Measurements from ENCODE around the gene MAG.

DNA sequence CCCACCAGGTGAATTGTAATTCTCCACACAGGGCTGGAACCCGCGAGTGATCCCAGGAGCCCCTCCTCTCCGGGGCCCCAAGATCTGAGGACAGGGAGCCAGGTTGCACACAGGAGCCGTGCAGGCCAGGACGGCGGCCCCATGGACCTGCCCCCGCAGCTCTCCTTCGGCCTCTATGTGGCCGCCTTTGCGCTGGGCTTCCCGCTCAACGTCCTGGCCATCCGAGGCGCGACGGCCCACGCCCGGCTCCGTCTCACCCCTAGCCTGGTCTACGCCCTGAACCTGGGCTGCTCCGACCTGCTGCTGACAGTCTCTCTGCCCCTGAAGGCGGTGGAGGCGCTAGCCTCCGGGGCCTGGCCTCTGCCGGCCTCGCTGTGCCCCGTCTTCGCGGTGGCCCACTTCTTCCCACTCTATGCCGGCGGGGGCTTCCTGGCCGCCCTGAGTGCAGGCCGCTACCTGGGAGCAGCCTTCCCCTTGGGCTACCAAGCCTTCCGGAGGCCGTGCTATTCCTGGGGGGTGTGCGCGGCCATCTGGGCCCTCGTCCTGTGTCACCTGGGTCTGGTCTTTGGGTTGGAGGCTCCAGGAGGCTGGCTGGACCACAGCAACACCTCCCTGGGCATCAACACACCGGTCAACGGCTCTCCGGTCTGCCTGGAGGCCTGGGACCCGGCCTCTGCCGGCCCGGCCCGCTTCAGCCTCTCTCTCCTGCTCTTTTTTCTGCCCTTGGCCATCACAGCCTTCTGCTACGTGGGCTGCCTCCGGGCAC, 59.6 kb downstream of the MAG start:
- TF ChIP-seq POLR2A (IDR thresholded peaks at IDR 0.05): no peak
- TF ChIP-seq, protein P1, sequence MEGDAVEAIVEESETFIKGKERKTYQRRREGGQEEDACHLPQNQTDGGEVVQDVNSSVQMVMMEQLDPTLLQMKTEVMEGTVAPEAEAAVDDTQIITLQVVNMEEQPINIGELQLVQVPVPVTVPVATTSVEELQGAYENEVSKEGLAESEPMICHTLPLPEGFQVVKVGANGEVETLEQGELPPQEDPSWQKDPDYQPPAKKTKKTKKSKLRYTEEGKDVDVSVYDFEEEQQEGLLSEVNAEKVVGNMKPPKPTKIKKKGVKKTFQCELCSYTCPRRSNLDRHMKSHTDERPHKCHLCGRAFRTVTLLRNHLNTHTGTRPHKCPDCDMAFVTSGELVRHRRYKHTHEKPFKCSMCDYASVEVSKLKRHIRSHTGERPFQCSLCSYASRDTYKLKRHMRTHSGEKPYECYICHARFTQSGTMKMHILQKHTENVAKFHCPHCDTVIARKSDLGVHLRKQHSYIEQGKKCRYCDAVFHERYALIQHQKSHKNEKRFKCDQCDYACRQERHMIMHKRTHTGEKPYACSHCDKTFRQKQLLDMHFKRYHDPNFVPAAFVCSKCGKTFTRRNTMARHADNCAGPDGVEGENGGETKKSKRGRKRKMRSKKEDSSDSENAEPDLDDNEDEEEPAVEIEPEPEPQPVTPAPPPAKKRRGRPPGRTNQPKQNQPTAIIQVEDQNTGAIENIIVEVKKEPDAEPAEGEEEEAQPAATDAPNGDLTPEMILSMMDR (IDR thresholded peaks at IDR 0.05): no peak

Measured in body of pancreas (tissue), 4 donors.